Activated CD8-positive, alpha-beta T cell treated with anti-CD3 and anti-CD28 coated beads for 36 hours (primary cell): ENCODE results near the gene MAP3K5. TPM values are rescaled to one million over a fixed set of nuclear protein-coding genes. Genes with fewer than 3 reads are reported as not detected.

Source experiments
- ATAC-seq: fragments of 200-7000 bp; cut with Tn5 transposase; one replicate; pipeline ENCODE4 v1.10.0; 2021; ENCODE audit warnings: mild to moderate bottlenecking, moderate library complexity
- CTCF ChIA-PET: fragments of 350-600 bp; sonication (Branson Sonifier 250); formaldehyde crosslinking; loops from one replicate; lab custom pipeline; 2021; ENCODE audit warnings: antibody characterized with exemption; lab: Charles Lee
- POLR2A ChIA-PET: fragments of 350-600 bp; sonication (Branson Sonifier 250); formaldehyde crosslinking; loops from one replicate; lab custom pipeline; 2021; ENCODE audit warnings: antibody characterized with exemption; lab: Charles Lee
- DNase-seq: peaks from one replicate; pipeline ENCODE4 v3.0.0-alpha.2; 2020
- H3K27ac Mint-ChIP-seq: one replicate; pipeline ENCODE4 v1.8.0; 2021; ENCODE audit warnings: mild to moderate bottlenecking, mixed read lengths
- H3K27me3 Mint-ChIP-seq: one replicate; pipeline ENCODE4 v1.8.0; 2021; ENCODE audit warnings: mixed read lengths
- H3K36me3 Mint-ChIP-seq: one replicate; pipeline ENCODE4 v1.8.0; 2021; ENCODE audit warnings: low read depth, mixed read lengths
- H3K4me1 Mint-ChIP-seq: one replicate; pipeline ENCODE4 v1.8.0; 2021; ENCODE audit warnings: low read depth, mixed read lengths
- H3K4me3 Mint-ChIP-seq: one replicate; pipeline ENCODE4 v1.8.0; 2021; ENCODE audit warnings: mild to moderate bottlenecking, moderate library complexity, mixed read lengths
- H3K9me3 Mint-ChIP-seq: one replicate; pipeline ENCODE4 v1.8.0; 2021; ENCODE audit warnings: mixed read lengths
- intact Hi-C: fragments of 100-400 bp; cut with micrococcal nuclease; formaldehyde crosslinking; loops from one replicate; pipeline ENCODE4 v1.10.0; 2022
- total RNA-seq, 2 experiments: library from RNA; stranded (reverse); gene quantifications; one replicate each; pipeline ENCODE4 v1.2.3, GENCODE V29; 2021
- TF ChIP-seq, protein P1 (sequence below): fragments of 200-600 bp; IDR thresholded peaks from one replicate; pipeline ENCODE4 v1.8.0; 2022; ENCODE audit warnings: antibody characterized with exemption, mild to moderate bottlenecking

Gene MAP3K5
- 1 to 10 TPM; 4.4 to 4.6 TPM for total RNA-seq

- ChIA-PET CTCF (interaction anchor here (0.7 to 5.1 kb wide), 71 partner anchors 9 to 504 kb away, joined by 3 to 370 read pairs (median 6); partner anchors contain the start of genes BCLAF1 and PEX7), POLR2A (interaction anchor here (0.7 to 2.9 kb wide), 27 partner anchors 9 to 503 kb away, joined by 3 to 29 read pairs (median 4); partner anchors contain the start of genes BCLAF1, PEX7 and SLC35D3)
- peaks cover 3% of the 10 kb centered on the region for H3K36me3 Mint-ChIP-seq
- ATAC-seq, result peak; percentile 79
- intact Hi-C loops, result loop anchor here (1.0 kb wide), 1 partner anchor 148 kb away; no protein-coding TSS in a partner anchor
- H3K9me3 Mint-ChIP-seq, result no peaks in the 10 kb centered on the region
- peak within 1 kb of the TSS; percentile 83 for H3K4me3 Mint-ChIP-seq
- H3K27ac Mint-ChIP-seq, result peak within 1 kb of the TSS; percentile 96
- no peaks in the 10 kb centered on the region for H3K27me3 Mint-ChIP-seq
- peaks cover 34% of the 10 kb centered on the region for H3K4me1 Mint-ChIP-seq
- TF ChIP-seq, protein P1, sequence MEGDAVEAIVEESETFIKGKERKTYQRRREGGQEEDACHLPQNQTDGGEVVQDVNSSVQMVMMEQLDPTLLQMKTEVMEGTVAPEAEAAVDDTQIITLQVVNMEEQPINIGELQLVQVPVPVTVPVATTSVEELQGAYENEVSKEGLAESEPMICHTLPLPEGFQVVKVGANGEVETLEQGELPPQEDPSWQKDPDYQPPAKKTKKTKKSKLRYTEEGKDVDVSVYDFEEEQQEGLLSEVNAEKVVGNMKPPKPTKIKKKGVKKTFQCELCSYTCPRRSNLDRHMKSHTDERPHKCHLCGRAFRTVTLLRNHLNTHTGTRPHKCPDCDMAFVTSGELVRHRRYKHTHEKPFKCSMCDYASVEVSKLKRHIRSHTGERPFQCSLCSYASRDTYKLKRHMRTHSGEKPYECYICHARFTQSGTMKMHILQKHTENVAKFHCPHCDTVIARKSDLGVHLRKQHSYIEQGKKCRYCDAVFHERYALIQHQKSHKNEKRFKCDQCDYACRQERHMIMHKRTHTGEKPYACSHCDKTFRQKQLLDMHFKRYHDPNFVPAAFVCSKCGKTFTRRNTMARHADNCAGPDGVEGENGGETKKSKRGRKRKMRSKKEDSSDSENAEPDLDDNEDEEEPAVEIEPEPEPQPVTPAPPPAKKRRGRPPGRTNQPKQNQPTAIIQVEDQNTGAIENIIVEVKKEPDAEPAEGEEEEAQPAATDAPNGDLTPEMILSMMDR, result peak; percentile 69
- DNase-seq, result peak; percentile 96
These were observed at the start of gene MAP3K5 for GRCh38 chr6:136792410-136793262. MAP3K5 (minus strand) TSS chr6:136792477; CDS start chr6:136792157, 320 bp downstream.

GRCh38 chr6:136840276-136841001 is 48.2 kb upstream of the MAP3K5 start:
- Mint-ChIP-seq H3K36me3 (no peaks in the 10 kb centered on the region), H3K27me3 (no peaks in the 10 kb centered on the region), H3K27ac (no peak overlapping the region), H3K4me1 (peaks cover 2% of the 10 kb centered on the region), H3K9me3 (no peaks in the 10 kb centered on the region), H3K4me3 (no peak overlapping the region)
- CTCF ChIA-PET, result no interaction called here
- DNase-seq (no peak), ATAC-seq (no peak)
- POLR2A ChIA-PET, result no interaction called here
- TF ChIP-seq, protein P1, result no peak
- intact Hi-C loops, result no loop called here

DNA sequence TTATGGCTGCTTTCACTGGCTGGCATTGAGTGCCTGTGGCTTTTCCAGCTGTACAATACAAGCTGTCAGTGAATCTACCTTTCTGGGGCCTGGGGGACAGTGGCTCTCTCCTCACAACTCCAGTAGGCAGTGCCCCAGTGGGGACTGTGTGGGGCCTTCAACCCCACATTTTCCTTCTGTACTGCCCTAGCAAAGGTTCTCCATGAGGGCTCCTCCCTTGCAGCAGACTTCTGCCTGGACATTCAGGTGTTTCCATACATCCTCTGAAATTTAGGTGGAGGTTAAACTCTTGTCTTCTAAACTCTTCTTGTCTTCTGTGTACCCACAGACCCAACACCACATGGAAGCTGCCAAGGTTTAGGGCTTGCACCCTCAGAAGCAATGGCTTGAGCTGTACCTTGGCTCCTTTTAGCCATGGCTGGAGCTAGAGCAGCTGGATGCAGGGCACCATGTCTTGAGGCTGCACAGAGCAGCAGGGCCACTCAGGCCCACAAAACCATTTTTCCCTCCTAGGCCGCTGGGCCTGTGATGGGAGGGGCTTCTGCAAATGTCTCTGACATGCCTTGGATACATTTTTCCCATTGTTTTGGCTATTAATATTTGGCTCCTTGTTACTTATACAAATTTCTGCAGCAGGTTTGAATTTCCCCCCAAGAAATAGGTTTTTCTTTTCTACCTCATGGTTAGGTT is 39.7 kb upstream of the MAP3K5 start:
- Mint-ChIP-seq H3K36me3 (peaks cover 45% of the 10 kb centered on the region), H3K9me3 (peaks cover 20% of the 10 kb centered on the region), H3K4me1 (peaks cover 3% of the 10 kb centered on the region), H3K4me3 (no peak overlapping the region), H3K27ac (no peak overlapping the region), H3K27me3 (no peaks in the 10 kb centered on the region)
- ATAC-seq, result no peak
- POLR2A ChIA-PET, result no interaction called here
- CTCF ChIA-PET, result interaction anchor here (1.7 kb wide), 1 partner anchor 14 kb away, joined by 7 read pairs; no protein-coding TSS in a partner anchor
- TF ChIP-seq, protein P1, result no peak
- intact Hi-C loops, result no loop called here
- no peak for DNase-seq

DNA sequence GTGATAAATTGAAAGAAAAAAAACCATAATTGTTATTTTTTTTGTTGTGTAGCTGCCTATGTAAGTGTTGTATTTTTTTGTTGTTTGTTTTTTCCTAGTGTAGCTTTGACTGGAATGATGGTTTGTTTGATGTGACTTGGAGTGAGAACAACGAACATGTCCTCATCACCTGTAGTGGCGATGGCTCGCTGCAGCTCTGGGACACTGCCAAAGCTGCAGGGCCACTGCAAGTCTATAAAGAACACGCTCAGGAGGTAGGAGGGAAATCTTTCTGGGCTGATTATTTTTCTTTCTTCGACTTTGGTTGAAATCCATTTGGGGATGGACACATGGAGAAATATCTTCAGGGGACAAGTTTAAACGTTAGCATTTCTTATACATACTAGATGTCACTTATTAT is 33.9 kb upstream of the MAP3K5 start:
- H3K9me3 Mint-ChIP-seq, result peaks cover 6% of the 10 kb centered on the region
- peaks cover 45% of the 10 kb centered on the region for H3K36me3 Mint-ChIP-seq
- intact Hi-C loops, result no loop called here
- CTCF ChIA-PET, result interaction anchor here (0.9 to 1.4 kb wide), 5 partner anchors 12 to 187 kb away, joined by 3 read pairs; partner anchors contain the start of genes MAP3K5 and SLC35D3
- peaks cover 25% of the 10 kb centered on the region for H3K4me1 Mint-ChIP-seq
- TF ChIP-seq, protein P1, result no peak
- DNase-seq, result no peak
- POLR2A ChIA-PET, result no interaction called here
- no peak for ATAC-seq
- H3K27me3 Mint-ChIP-seq, result no peaks in the 10 kb centered on the region
- H3K4me3 Mint-ChIP-seq, result no peak overlapping the region
- no peak overlapping the region for H3K27ac Mint-ChIP-seq
